HEK293 (cell line): ENCODE measurements around the gene CSMD2.

ENCODE experiments used
- CTCF ChIA-PET: fragments of 350-600 bp; formaldehyde crosslinking; extraction: SDS; loops from one replicate; lab custom pipeline; 2021; ENCODE audit warnings: antibody characterized with exemption; lab: Yijun Ruan, JAX
- POLR2A ChIA-PET: fragments of 300-600 bp; formaldehyde crosslinking; extraction: SDS; loops from one replicate; lab custom pipeline; 2020; ENCODE audit warnings: antibody characterized with exemption, inconsistent platforms; lab: Yijun Ruan, JAX
- H3K27ac ChIP-seq: fragments of 200-500 bp; sonication (Bioruptor generic); 2 replicates; pipeline ENCODE4 v1.5.1; 2014; ENCODE audit warnings: low read depth, low read length, control low read depth, inconsistent platforms; ENCODE audit errors: extremely low read depth
- H3K36me3 ChIP-seq, 2 experiments: fragments of 200-500 bp in 1 of 2; sonication (Bioruptor generic) in 1 of 2; 1 replicate in 1 of 2; 2 replicates in 1 of 2; pipeline ENCODE4 v1.5.1; 2014 to 2017; ENCODE audit warnings: inconsistent platforms in 2 of 2, low read length in 2 of 2; ENCODE audit not compliant: control insufficient read depth in 2 of 2, insufficient read depth in 1 of 2
- H3K4me1 ChIP-seq: fragments of 200-500 bp; sonication (Bioruptor generic); 2 replicates; pipeline ENCODE4 v1.5.1; 2014; ENCODE audit warnings: mild to moderate bottlenecking, low read length, inconsistent platforms; ENCODE audit not compliant: control insufficient read depth, insufficient read depth
- H3K4me3 ChIP-seq: 2 replicates; pipeline ENCODE4 v1.5.1; 2011; ENCODE audit warnings: low read depth, mild to moderate bottlenecking, control low read depth, low read length, moderate library complexity
- H3K9me3 ChIP-seq: fragments of 200-500 bp; sonication (Bioruptor generic); 2 replicates; pipeline ENCODE4 v1.5.1; 2014; ENCODE audit warnings: low read depth, low read length, inconsistent platforms; ENCODE audit not compliant: control insufficient read depth, insufficient read depth
- MEIS1 ChIP-seq: sonication (generic); formaldehyde crosslinking; IDR thresholded peaks from 2 replicates; pipeline ENCODE4 v1.8.1; 2022; ENCODE audit warnings: missing genetic modification reagents, mild to moderate bottlenecking, borderline replicate concordance
- REST ChIP-seq: fragments of 450-650 bp; formaldehyde crosslinking; IDR thresholded peaks from 2 replicates; pipeline ENCODE4 v1.5.1; 2016; ENCODE audit warnings: missing biosample characterization, missing genetic modification characterization
- SALL2 ChIP-seq: fragments of 450-650 bp; formaldehyde crosslinking; IDR thresholded peaks from 2 replicates; pipeline ENCODE4 v1.5.0; 2017; ENCODE audit warnings: missing biosample characterization, mild to moderate bottlenecking, missing genetic modification characterization, borderline replicate concordance
- SCRT2 ChIP-seq: fragments of 450-650 bp; formaldehyde crosslinking; IDR thresholded peaks from 2 replicates; pipeline ENCODE4 v1.5.1; 2016; ENCODE audit warnings: missing biosample characterization, missing genetic modification characterization
- SP2 ChIP-seq: fragments of 450-650 bp; formaldehyde crosslinking; IDR thresholded peaks from 2 replicates; pipeline ENCODE4 v1.5.1; 2016; ENCODE audit warnings: missing biosample characterization, missing genetic modification characterization
- SP3 ChIP-seq: fragments of 450-650 bp; formaldehyde crosslinking; IDR thresholded peaks from 2 replicates; pipeline ENCODE4 v1.5.1; 2016; ENCODE audit warnings: missing biosample characterization, missing genetic modification characterization
- SP7 ChIP-seq: fragments of 450-650 bp; formaldehyde crosslinking; IDR thresholded peaks from 2 replicates; pipeline ENCODE4 v1.5.1; 2016; ENCODE audit warnings: missing biosample characterization, missing genetic modification characterization
- TSHZ1 ChIP-seq: fragments of 450-650 bp; formaldehyde crosslinking; IDR thresholded peaks from 2 replicates; pipeline ENCODE4 v1.5.1; 2016; ENCODE audit warnings: missing biosample characterization, missing genetic modification characterization, borderline replicate concordance
- ZBTB1 ChIP-seq: fragments of 450-650 bp; formaldehyde crosslinking; IDR thresholded peaks from 2 replicates; pipeline ENCODE4 v1.5.1; 2016; ENCODE audit warnings: missing biosample characterization, missing genetic modification characterization
- ZNF133 ChIP-seq: fragments of 450-650 bp; formaldehyde crosslinking; IDR thresholded peaks from 2 replicates; pipeline ENCODE4 v1.5.1; 2016; ENCODE audit warnings: missing biosample characterization, missing genetic modification characterization
- ZNF138 ChIP-seq: fragments of 450-650 bp; formaldehyde crosslinking; IDR thresholded peaks from 2 replicates; pipeline ENCODE4 v1.5.1; 2016; ENCODE audit warnings: missing biosample characterization, missing genetic modification characterization, borderline replicate concordance
- ZNF184 ChIP-seq: fragments of 450-650 bp; IDR thresholded peaks from 2 replicates; pipeline ENCODE4 v1.5.1; 2018; ENCODE audit warnings: missing biosample characterization, mild to moderate bottlenecking, missing genetic modification characterization
- ZNF2 ChIP-seq: fragments of 450-650 bp; formaldehyde crosslinking; IDR thresholded peaks from 2 replicates; pipeline ENCODE4 v1.5.1; 2016; ENCODE audit warnings: missing biosample characterization, missing genetic modification characterization
- ZNF211 ChIP-seq: fragments of 450-650 bp; formaldehyde crosslinking; IDR thresholded peaks from 2 replicates; pipeline ENCODE4 v1.5.1; 2016; ENCODE audit warnings: low read depth, missing biosample characterization, missing genetic modification characterization
- ZNF221 ChIP-seq: fragments of 450-650 bp; formaldehyde crosslinking; IDR thresholded peaks from 2 replicates; pipeline ENCODE4 v1.5.1; 2017; ENCODE audit warnings: missing biosample characterization, missing genetic modification characterization, borderline replicate concordance
- ZNF24 ChIP-seq: fragments of 450-650 bp; formaldehyde crosslinking; IDR thresholded peaks from 2 replicates; pipeline ENCODE4 v1.5.1; 2016; ENCODE audit warnings: missing biosample characterization, missing genetic modification characterization
- ZNF335 ChIP-seq: fragments of 450-650 bp; formaldehyde crosslinking; conservative IDR thresholded peaks from 2 replicates; pipeline ENCODE4 v1.5.1; 2016; ENCODE audit warnings: missing biosample characterization, missing genetic modification characterization
- ZNF394 ChIP-seq: fragments of 450-650 bp; formaldehyde crosslinking; IDR thresholded peaks from 2 replicates; pipeline ENCODE4 v1.5.1; 2016; ENCODE audit warnings: missing biosample characterization, missing genetic modification characterization, mild to moderate bottlenecking, moderate library complexity, borderline replicate concordance
- ZNF423 ChIP-seq: fragments of 450-650 bp; formaldehyde crosslinking; IDR thresholded peaks from 2 replicates; pipeline ENCODE4 v1.5.1; 2016; ENCODE audit warnings: missing biosample characterization, missing genetic modification characterization
- ZNF449 ChIP-seq: fragments of 450-650 bp; formaldehyde crosslinking; IDR thresholded peaks from 2 replicates; pipeline ENCODE4 v1.5.1; 2017; ENCODE audit warnings: missing biosample characterization, mild to moderate bottlenecking, missing genetic modification characterization, moderate library complexity
- ZNF521 ChIP-seq: fragments of 450-650 bp; formaldehyde crosslinking; IDR thresholded peaks from 2 replicates; pipeline ENCODE4 v1.5.1; 2017; ENCODE audit warnings: missing biosample characterization, mild to moderate bottlenecking, missing genetic modification characterization
- ZNF548 ChIP-seq: fragments of 450-650 bp; formaldehyde crosslinking; IDR thresholded peaks from 2 replicates; pipeline ENCODE4 v1.5.1; 2016; ENCODE audit warnings: missing biosample characterization, missing genetic modification characterization
- ZNF580 ChIP-seq: fragments of 450-650 bp; formaldehyde crosslinking; IDR thresholded peaks from 2 replicates; pipeline ENCODE4 v1.5.1; 2016; ENCODE audit warnings: missing biosample characterization, missing genetic modification characterization
- ZNF843 ChIP-seq: fragments of 450-650 bp; formaldehyde crosslinking; IDR thresholded peaks from 2 replicates; pipeline ENCODE4 v1.5.1; 2016; ENCODE audit warnings: missing biosample characterization, missing genetic modification characterization

Gene CSMD2

GRCh38 chr1:33472269-33472980 lies 692.6 kb downstream of the CSMD2 start, which contains the start of gene ZSCAN20 (continued):
- TF ChIP-seq REST (tag by site-specific recombination) (no peak), ZNF843 (peak; percentile 52; the same call in 1 of the 2 replicates), MEIS1 (no peak)

GRCh38 chr1:33471416-33471815 lies 693.6 kb downstream of the CSMD2 start:
- Histone ChIP-seq H3K27ac (no peak overlapping the region), H3K9me3 (no peaks in the 10 kb centered on the region), H3K36me3 (no peaks in the 10 kb centered on the region), H3K4me3 (no peak overlapping the region), H3K4me1 (no peaks in the 10 kb centered on the region)
- ChIA-PET CTCF (interaction anchor here (0.6 to 6.4 kb wide), 34 partner anchors 10 to 602 kb away, joined by 3 to 114 read pairs (median 4); no protein-coding TSS in a partner anchor), POLR2A (interaction anchor here (0.6 to 1.3 kb wide), 3 partner anchors 15 to 344 kb away, joined by 3 to 4 read pairs (median 4); no protein-coding TSS in a partner anchor)
- TF ChIP-seq ZBTB1 (tag by site-specific recombination) = no peak
- no peak for TF ChIP-seq ZNF521 (tag by site-specific recombination)
- TF ChIP-seq ZNF423 = no peak
- TF ChIP-seq ZNF211 (tag by site-specific recombination) = no peak
- no peak for TF ChIP-seq SP3 (tag by site-specific recombination)
- no peak for TF ChIP-seq ZNF394 (tag by site-specific recombination)
- TF ChIP-seq SP7 (tag by site-specific recombination) = no peak
- TF ChIP-seq ZNF138 (tag by site-specific recombination) = no peak

- H3K27ac ChIP-seq = no peak overlapping the region
- no peak overlapping the region for H3K4me3 ChIP-seq
- H3K9me3 ChIP-seq = no peaks in the 10 kb centered on the region
- POLR2A ChIA-PET = interaction anchor here (1.3 kb wide), 1 partner anchor 343 kb away, joined by 4 read pairs; no protein-coding TSS in a partner anchor
- H3K36me3 ChIP-seq = no peaks in the 10 kb centered on the region
- CTCF ChIA-PET = interaction anchor here (0.6 to 6.4 kb wide), 35 partner anchors 11 to 596 kb away, joined by 3 to 114 read pairs (median 4); no protein-coding TSS in a partner anchor
- no peaks in the 10 kb centered on the region for H3K4me1 ChIP-seq
- peak; percentile 65; the same call in 1 of the 2 replicates for TF ChIP-seq ZNF2
- peak; percentile 46 for TF ChIP-seq SP2
- TF ChIP-seq ZNF548 (tag by site-specific recombination) = no peak
- peak; percentile 57 for TF ChIP-seq ZNF335 (tag by site-specific recombination)
- 0 out of 2 replicates have a peak, but pooled peaks have one; percentile 31 for TF ChIP-seq ZNF24
- TF ChIP-seq ZNF184 = no peak
- no peak for TF ChIP-seq ZNF221
- TF ChIP-seq ZNF138 (tag by site-specific recombination) = no peak
- no peak for TF ChIP-seq ZNF449
- TF ChIP-seq ZNF133 (tag by site-specific recombination) = no peak
- no peak for TF ChIP-seq SALL2
- TF ChIP-seq TSHZ1 (tag by site-specific recombination) = no peak
- peak; percentile 77 for TF ChIP-seq SCRT2 (tag by site-specific recombination)
- no peak for TF ChIP-seq ZNF580
Observed at GRCh38 chr1:33470495-33471012, 694.5 kb downstream of the CSMD2 start.
